ENCODE data around the gene THADA. TPM values are rescaled to one million over a fixed set of nuclear protein-coding genes. Genes with fewer than 3 reads are reported as not detected.
A peak's percentile ranks its signal among the peaks of the same experiment; 100 is the strongest.

The THADA gene
- polyA plus RNA-seq, 3 donors = 7.3 to 11.2 (median 9.7) TPM

DNA sequence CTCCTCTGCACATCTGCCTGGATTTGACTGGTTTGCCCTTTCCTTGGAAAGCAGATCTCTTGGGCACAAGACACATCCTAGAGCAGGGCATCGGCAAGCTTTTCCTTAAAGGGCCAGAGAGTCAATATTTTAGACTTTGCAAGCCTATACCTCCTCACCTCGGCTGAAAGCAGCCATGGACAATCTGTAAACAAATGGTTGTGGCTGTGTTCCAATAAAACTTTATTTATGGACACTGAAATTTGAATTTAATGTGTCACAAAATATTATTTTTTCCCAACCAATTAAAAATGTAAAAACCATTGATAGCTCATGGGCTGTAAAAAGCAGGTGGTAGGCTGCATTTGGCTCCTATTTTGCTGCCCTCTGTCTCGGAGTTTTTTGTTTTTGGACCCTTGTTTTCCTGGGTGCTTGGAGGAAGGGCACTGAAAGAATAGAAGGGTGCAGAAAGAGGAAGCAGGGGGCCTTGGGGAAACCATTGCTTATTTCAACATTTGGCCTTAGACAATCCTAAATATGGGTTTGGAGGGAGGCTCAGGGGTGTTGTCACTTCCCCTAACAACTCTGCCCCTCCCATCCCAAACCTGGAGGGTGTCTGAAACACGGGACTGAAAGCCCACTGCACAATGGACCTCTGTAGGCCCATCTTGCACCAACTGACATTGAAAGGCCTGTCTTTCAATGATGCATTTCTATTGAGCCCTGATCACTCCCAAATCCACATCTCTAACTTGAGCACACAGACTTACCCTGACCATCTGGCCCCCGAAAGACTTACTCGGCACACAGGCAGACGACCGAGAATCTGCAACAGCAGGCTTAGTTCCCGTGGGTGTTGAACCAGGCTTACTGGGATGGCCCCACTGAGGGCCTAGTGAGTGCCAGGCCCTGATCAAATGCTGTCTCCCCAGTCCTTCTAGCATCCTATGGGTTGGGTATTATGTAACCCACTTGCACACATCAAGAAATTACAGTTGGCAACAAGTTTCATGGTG lies 362.3 kb downstream of the THADA start:
- Histone ChIP-seq H4K20me1 (ENCODE audit: insufficient read depth, low read length) (no peaks in the 10 kb centered on the region), H3K9me3 (replicated peaks in 1 of 2; ENCODE audit: control insufficient read depth in 1 of 2, insufficient read depth in 1 of 2, low read length in 2 of 2) (no peaks in the 10 kb centered on the region), H3K27me3 (ENCODE audit: control insufficient read depth in 2 of 2, insufficient read depth in 2 of 2, low read length in 2 of 2) (no peaks in the 10 kb centered on the region), H3K4me3 (replicated peaks in 1 of 3; ENCODE audit: low read depth in 2 of 3, low read length in 3 of 3) (peak overlapping the region in 1 of 3 experiments; percentile 61), H3K79me2 (ENCODE audit: insufficient read depth, low read length) (peaks cover 33% of the 10 kb centered on the region), H2AFZ (ENCODE audit: insufficient read depth, low read depth, low read length, poor library complexity, severe bottlenecking) (peak overlapping the region; percentile 64), H3K4me1 (ENCODE audit: control insufficient read depth in 1 of 2, insufficient read depth in 2 of 2, low read length in 2 of 2) (peaks cover 92 to 98% of the 10 kb centered on the region in 2 donors), H3K36me3 (replicated peaks in 1 of 2; ENCODE audit: control insufficient read depth in 1 of 2, insufficient read depth in 2 of 2, low read length in 2 of 2) (peaks cover 6 to 12% of the 10 kb centered on the region in 2 donors), H3K9ac (ENCODE audit: insufficient read depth, low read length, poor library complexity, severe bottlenecking) (peak overlapping the region; percentile 38), H3K27ac (ENCODE audit: low read depth in 1 of 2, low read length in 2 of 2) (peak overlapping the region; percentile 82 to 96), H3K4me2 (replicated peaks; ENCODE audit: extremely low read depth, low read length, poor library complexity, severe bottlenecking) (peak overlapping the region; percentile 71)
- 3% methylated on average over 6 of the region's 9 CpGs for WGBS (ENCODE audit: insufficient coverage)
- peaks cover 0 to 2% (median 0%) of the 10 kb centered on the region in 7 donors for H3K9me3 Mint-ChIP-seq
- H3K4me3 Mint-ChIP-seq = peak overlapping the region; percentile 45 to 79
- H3K27ac Mint-ChIP-seq = peak overlapping the region; percentile 94 to 98 (median 98)
- peak; percentile 73 to 90 (median 84) for DNase-seq
- no peak for TF ChIP-seq CTCF (IDR thresholded peaks at IDR 0.05)
- peaks cover 91% of the 10 kb centered on the region for H3K4me1 Mint-ChIP-seq
- H3K27me3 Mint-ChIP-seq (ENCODE audit: low read depth in 3 of 3) = peaks cover 0 to 5% (median 3%) of the 10 kb centered on the region in 3 donors
- intact Hi-C loops (cut with micrococcal nuclease) = no loop called here
- H3K36me3 Mint-ChIP-seq = peaks cover 13 to 21% of the 10 kb centered on the region in 2 donors

DNA sequence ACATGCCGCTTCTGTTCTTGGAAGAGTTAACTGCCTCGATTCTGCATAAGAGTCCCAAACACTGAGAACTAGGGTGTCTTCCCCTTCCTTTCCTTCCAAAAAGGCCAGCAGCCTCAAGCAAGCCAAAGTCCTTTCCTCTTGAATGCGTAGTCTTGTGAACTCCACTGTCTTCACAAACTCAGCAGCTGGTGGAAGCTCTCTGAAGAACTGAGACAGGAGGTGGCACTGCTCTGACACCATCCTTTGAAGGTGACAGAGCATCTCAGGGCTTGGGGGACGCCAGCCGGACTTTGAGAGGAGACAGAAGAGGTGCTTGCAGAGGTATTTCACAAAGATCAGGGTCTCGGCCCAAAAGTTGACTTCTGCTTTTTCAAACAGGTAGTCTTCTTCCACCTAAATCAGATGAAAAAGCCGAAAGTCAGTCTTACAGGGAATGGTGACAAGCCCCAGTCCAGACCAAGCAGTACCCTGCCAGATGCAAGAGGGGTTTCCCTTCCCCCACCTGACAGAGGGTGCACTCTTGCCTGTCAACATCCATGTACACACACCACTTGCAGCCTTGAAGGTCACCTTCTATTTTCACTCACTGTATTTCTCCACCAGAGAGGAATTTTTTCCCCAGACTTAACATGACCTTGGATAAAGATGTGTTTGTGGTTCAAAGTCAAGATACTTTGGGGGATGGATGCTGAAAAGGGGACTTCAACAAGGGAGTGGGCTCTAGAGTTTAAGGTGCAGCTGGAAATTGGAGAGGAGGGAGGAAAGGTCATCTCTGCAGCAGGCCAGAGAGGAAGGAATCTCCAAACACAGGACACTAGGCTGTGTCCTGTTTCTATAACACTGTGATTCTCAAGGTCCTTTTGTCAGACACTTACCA lies 364.6 kb downstream of the THADA start:
- no peak for DNase-seq
- Histone ChIP-seq H3K4me2 (replicated peaks; ENCODE audit: extremely low read depth, low read length, poor library complexity, severe bottlenecking) (no peak overlapping the region), H3K9ac (ENCODE audit: insufficient read depth, low read length, poor library complexity, severe bottlenecking) (no peak overlapping the region), H3K4me3 (replicated peaks in 1 of 3; ENCODE audit: low read depth in 2 of 3, low read length in 3 of 3) (no peak overlapping the region), H2AFZ (ENCODE audit: insufficient read depth, low read depth, low read length, poor library complexity, severe bottlenecking) (no peak overlapping the region), H3K27ac (ENCODE audit: low read depth in 1 of 2, low read length in 2 of 2) (peak overlapping the region in 1 of 2 donors; percentile 23), H3K79me2 (ENCODE audit: insufficient read depth, low read length) (peaks cover 55% of the 10 kb centered on the region), H3K36me3 (replicated peaks in 1 of 2; ENCODE audit: control insufficient read depth in 1 of 2, insufficient read depth in 2 of 2, low read length in 2 of 2) (peaks cover 6 to 12% of the 10 kb centered on the region in 2 donors), H3K9me3 (replicated peaks in 1 of 2; ENCODE audit: control insufficient read depth in 1 of 2, insufficient read depth in 1 of 2, low read length in 2 of 2) (no peaks in the 10 kb centered on the region), H3K4me1 (ENCODE audit: control insufficient read depth in 1 of 2, insufficient read depth in 2 of 2, low read length in 2 of 2) (peaks cover 78 to 92% of the 10 kb centered on the region in 2 donors), H3K27me3 (ENCODE audit: control insufficient read depth in 2 of 2, insufficient read depth in 2 of 2, low read length in 2 of 2) (no peaks in the 10 kb centered on the region), H4K20me1 (ENCODE audit: insufficient read depth, low read length) (peaks cover 2% of the 10 kb centered on the region)
- Mint-ChIP-seq H3K36me3 (peaks cover 8 to 20% of the 10 kb centered on the region in 2 donors), H3K9me3 (peaks cover 0 to 2% (median 0%) of the 10 kb centered on the region in 7 donors), H3K4me1 (peaks cover 77% of the 10 kb centered on the region), H3K4me3 (no peak overlapping the region), H3K27me3 (ENCODE audit: low read depth in 3 of 3) (peaks cover 0 to 3% (median 2%) of the 10 kb centered on the region in 3 donors), H3K27ac (peak overlapping the region; percentile 50 to 82 (median 79))
- intact Hi-C loops (cut with micrococcal nuclease) = no loop called here
- no peak for TF ChIP-seq CTCF (IDR thresholded peaks at IDR 0.05)
- WGBS (ENCODE audit: insufficient coverage) = 73% methylated on average over 3 of the region's 7 CpGs

All from CD14-positive monocyte (primary cell).